ENCODE data around the gene FSIP1.

FSIP1 gene

DNA sequence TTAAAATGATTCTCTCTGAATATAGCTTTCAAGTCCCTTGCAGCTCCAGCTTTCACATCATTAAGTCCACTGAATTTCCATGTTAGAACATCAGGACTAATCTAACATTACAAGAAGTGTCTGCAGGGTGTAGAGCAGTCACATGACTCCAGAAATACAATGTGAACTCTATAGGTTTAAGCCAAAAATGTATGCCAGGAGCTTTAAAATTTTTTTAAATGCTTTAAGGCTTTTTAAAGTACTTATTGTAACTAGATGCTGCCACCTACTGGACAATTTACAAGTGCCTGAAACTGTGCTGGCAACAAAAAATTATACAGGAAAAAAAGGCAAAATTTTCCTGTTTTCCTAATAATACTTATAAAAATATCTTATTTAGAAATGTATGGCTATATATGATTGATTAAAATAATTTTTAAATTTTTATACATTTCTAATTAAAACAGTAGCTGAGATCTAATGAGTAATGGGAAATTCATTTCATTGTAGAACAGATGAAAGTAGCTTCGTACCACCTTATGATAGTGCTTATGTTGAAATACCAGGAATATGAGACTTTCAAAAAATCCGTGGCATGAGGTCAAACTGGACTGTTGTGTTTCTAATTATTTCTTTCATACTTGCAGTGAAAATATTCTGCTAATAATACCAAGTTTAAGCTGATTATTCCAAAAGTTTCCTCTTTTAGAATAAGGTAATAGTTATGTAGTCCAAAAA lies 25.7 kb downstream of the FSIP1 start:
- DNase-seq (ENCODE audit: low read depth in 2 of 2): no peak

DNA sequence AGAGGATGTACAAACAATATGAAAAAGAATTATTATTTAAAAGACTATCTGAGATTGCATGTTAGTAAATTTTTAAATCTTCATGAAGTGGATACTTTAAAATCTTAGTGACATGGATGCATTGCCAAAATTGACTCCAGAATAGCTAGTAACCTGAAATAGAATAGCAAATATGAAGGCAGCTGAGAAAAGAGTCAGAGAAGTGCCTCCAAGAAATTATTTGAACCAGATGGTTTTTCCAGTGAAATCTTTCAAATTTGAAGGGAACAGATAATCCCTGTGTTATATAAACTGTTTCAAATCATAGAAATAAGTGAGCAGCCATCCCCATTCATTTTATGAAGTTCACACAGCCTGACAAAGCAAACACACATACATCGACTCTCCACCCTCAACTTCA lies 29.6 kb downstream of the FSIP1 start:
- no peak for DNase-seq (ENCODE audit: low read depth in 2 of 2)

DNA sequence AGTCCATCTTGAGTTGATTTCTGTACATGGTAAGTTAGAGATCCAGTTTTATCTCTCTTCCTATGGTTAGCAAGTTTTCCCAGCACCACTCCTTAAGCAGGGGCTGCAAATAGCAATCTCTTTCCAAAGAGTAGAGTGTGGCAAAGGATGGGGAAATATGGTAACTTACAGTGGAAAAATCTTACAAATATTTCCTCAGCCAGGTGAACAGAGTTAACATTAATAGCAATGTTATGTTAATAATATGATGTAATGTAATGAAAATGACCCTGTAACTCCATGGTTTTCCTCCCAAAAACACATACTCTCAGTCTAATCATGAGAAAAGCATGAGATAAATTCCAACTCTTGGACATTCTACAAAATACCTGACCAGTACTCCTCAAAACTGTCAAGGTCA lies 30.4 kb downstream of the FSIP1 start:
- no peak for DNase-seq (ENCODE audit: low read depth in 2 of 2)

DNA sequence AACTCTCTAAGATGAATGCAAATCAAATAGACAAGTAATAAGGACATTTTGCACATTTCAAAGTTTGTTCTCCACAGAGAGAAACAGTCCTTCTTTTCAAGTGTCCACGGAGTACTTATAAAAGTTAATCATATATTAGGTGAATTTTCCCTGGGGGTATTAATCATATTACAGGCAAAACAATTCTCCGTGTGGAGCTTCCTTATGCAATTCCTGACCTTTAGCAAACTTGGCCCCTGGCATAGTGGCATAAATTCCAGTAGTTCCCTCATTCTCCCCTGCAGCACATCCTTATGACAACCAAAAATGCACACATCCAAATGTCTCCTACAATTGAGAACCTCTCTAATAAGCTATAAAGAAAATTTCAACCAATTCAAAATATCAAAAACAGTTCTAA lies 34.4 kb downstream of the FSIP1 start:
- no peak for DNase-seq (ENCODE audit: low read depth in 2 of 2)

DNA sequence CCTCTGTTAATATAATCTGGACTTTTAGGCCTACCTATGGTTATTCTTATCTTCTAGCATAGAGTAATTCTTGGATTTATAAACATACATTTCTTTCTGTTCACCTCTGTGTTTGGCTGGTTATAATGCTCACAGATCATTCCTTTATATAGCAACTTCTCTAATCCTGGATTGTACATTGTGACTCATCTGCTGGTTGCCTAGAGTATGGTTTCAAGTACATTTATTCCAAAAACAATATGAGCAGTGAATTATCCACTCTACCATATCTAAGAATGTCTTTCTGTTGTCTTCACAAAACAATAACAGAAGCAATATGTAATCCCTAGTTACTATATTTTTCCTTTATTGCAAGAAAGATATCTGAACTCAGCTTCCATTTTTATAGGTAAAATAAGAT lies 35.3 kb downstream of the FSIP1 start:
- DNase-seq (ENCODE audit: low read depth in 2 of 2): no peak

DNA sequence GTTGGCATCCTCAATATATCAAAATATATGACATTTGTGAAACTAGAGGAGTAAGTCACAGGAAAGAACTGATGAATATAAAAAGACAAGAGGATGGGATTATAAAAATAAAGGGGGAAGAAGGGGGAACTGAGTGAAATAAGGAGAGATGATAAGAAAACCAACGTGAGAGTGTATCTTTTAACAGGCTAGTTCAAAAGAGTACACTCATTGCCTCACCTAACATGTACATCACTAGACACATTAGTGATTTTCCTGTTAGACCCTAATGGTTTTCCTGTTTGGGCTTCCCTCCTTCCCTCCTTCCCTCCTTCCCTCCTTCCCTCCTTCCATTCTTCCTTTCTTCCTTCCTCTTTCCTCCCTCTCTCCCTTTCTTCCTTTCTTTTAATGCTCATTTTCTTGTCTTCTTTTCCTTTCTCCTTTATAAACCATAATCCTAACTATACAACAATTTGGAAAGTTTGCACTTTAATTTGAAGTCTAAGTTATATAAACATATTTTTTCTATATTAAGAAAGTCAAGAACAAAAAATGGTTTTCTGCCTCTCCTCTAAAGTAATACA lies 35.8 kb downstream of the FSIP1 start:
- no peak for DNase-seq (ENCODE audit: low read depth in 2 of 2)

DNA sequence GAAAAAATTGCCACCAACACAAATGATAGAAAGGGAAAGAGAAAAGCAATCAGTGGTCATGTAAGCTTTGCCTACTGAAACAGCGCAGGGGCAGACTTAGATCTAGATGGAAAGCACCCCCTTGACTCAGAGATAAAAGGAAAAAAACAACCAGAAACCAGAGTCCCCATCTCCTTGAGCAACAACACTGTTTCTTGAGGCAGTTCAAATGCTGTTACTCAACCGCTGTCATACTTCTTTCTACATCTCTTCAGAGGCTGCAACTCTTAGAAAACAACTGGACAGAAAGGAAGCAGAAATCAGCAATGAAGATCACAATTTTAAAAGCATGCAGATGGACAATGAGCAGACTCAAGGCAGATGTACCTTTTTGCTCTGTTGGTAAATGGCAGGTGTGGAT lies 36.5 kb downstream of the FSIP1 start:
- no peak for DNase-seq (ENCODE audit: low read depth in 2 of 2)

DNA sequence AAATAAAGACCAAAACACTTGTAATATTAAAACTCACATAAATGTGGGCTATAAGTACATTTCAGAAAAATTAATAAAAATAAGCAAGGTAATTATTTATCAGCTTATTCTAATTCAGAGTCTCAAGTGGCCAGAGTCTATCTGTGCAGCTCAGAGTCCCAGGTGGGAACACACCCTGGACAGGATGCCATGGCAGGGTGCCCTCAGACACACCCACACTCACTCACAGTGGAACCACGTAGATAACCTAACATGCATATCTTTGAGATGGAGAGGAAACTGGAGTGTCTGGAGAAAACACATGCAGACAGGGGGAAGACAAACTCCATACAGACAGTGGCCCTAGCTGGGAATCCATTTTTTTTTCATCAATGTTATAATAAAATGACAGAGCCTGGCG lies 37.2 kb downstream of the FSIP1 start:
- no peak for DNase-seq (ENCODE audit: low read depth in 2 of 2)

DNA sequence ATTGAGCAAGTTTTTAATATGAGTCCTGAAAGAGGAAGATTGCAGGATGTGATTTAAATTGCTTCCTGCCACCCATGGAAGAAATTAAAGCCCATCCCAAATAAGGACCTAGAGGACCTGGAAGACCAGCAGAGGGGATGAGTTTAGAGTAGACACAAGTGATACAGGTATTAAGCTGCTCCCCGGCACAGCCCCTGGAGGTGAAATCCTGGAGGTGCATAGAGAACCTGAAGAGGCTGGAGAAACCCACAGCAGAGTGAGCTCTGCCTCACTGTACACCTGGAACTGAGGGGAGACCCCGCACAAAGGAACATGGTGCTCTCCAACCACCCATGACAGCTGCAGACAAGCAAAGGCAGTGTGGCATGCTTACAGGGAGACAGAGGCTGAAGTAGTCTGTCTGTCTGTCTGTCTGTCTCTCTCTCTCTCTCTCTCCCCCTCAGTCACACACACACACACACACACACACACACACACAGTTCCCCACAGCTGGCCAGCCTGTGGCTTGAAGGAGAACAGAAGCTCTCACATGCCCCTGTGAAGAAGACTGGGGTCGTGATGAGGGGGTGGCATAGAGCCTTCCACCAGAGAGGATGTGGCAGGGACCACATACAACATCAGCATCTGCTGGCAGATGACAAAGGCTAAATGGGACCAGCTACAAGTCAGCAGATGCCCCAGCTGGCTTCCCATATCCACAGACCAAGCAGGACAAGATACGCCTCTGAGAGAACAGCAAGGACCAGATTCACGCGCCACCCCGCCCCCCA lies 38.1 kb downstream of the FSIP1 start:
- DNase-seq (ENCODE audit: low read depth in 2 of 2): no peak

DNA sequence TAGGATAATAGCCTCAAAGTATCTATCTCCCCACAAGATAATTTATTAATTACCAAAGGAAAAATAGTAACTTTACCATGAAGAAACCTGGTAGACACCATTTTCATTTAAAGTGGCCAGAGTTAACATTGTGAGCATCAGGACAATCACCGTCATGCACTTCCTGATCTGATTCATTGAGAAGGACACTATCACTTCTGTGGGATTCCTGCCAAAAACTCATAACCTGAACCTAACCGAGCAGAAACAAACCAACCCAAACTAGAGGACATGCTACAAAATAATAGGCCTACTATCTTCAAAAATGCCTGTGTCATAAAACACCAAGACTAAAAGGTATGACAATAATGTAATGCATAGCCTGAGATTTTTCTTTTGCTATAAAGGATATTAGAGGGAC lies 39.0 kb downstream of the FSIP1 start:
- no peak for DNase-seq (ENCODE audit: low read depth in 2 of 2)

DNA sequence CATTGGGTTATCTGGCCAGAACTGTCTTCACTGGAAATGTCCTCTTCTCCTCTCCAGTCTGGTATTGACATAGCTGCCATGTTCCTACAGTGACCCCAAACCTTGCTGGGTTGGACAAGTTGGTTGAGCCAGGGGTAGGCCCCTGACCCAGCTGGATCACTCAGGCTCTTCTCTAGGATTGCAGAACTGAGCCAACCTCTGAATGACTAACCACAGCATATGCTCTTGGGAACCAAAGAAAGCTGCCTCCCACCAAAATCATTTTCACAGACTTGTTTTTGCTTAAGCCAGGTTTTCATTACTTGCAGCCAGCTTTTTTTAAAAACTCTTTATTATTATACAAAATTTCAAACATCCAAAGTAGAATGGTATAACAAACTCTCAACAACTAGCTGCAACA lies 41.4 kb downstream of the FSIP1 start:
- no peak for DNase-seq (ENCODE audit: low read depth in 2 of 2)

DNA sequence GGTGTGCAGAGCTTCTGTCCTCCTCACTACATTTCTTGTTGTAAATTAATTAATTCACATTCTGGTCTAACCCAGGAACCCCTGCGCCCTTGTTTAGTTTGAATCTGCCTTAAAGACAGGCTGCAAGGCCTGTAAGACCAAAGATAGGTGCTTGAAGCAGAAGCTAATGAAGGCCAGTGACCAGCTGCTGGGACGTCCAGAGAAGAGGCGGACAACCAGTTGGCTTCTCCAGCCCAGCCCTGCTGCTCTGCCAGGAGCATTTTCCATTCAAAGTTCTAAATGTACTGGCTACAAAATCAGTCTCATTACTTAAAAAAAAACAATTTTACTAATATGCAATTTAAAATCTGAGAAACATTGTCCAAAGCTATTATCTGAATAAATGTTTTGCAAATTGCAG lies 43.6 kb downstream of the FSIP1 start:
- no peak for DNase-seq (ENCODE audit: low read depth in 2 of 2)

DNA sequence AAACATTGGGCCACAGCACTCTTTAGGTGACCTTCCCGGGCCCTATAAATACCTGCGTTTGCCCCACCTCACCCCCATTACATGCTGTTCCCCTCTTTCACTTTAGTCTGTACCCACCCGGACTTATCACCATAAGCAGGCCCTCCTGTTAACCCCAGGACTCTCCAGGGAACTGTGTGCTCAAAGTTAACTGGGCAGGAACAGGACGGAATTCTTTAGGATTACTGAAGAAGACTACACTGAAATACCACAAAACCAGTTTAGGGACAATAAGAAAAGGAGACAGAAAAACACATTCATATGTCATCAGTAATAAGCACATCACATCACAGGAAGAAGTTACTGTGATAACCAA lies 45.5 kb downstream of the FSIP1 start:
- no peak for DNase-seq (ENCODE audit: low read depth in 2 of 2)

DNA sequence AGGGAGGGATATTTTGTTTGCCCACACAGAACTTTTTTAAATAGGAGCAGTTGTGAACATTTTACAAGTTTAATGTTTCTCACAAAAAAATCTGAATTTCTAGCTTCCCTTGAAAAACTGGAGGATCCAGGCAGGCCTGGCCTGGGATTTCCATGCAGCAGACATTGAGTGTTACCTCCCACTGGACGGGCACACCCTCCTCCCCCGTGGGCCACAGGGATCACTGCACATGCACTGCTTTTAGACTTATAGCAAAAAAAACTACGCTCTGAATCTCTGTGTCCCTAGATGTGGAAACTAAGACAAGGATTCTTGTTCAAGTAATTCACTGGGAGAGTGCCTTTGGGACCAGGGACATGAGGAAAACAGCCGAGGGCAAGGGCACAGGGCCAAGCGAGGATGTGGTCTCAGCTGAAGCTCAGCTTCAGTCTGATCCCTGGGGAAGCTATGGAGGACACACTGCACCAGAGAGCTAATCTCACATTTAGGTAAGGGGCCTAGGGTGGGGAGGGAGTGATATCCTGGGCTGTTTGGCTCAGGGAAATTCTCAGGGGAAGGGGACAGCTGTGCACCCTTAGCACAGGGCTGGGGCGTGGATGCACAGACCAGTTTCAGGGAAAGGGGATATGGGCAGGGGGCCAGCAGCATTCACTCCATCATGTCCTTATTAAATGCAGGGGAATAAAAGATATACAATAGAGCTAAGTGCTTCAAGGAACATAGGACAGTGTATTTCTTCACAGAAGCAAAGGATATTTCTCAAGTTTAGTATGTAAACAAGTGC lies 46.0 kb downstream of the FSIP1 start:
- DNase-seq (ENCODE audit: low read depth in 2 of 2): no peak

DNA sequence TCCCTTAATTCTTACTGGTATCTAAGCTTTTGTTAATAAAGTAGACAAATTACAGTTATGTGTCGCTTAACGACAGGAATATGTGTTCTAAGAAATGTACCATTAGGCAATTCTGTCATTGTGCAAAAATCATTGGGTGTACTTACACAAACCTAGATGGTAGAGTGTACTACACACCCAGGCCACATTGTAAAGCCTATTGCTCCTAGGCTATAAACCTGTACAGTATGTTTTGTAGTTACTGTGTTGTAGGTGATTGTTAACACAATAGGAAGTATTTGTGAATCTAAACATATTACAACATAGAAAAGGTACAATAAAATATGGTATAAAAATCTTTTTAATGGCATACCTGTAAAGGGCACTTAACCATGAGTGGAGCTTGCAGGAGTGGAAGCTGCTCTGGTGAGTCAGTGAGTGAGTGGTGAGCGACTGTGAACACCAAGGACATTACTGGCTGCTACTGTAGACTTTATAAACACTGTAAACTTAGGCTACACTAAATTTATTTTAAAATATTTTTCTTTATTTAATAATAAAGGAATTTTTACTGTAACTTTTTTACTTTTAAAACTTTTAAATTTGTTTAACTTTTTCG lies 47.4 kb downstream of the FSIP1 start:
- DNase-seq (ENCODE audit: low read depth in 2 of 2): no peak

DNA sequence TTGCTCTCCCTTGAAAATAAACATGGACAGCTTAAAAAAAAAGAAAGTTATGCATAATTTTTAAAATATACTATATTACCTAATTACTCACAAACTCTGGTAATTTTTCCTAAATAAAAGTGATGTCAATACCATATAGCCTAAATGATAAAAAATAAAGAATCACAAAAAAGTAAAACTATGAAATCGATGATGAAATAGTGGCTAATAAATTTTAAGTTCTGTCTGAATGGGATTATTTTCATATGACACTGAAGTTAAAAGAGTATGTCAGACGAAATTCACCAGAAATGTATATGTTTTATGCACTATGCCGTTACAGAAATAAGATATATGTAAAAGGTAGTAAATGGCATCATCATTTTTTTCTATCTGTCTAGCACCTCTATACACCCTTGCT lies 51.4 kb downstream of the FSIP1 start:
- DNase-seq (ENCODE audit: low read depth in 2 of 2): no peak

DNA sequence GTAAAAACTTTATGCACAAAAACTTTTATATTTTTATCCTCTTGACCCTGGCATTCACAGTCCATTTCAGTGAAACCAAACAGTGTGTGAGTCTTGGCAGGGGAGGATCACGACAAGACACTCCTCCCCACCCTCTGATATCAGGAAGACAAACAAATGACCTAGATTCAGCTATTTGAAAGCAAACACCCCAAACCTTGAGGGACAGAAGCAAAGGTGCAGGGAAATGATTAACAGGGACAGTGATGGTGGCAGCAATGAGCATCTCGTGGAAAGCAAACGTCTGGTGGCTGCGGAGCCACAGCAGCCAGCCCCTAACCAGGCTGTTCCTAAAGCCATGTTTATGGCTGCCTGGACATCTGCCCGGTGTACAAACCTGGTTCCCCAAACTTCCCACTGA lies 52.1 kb downstream of the FSIP1 start:
- no peak for DNase-seq (ENCODE audit: low read depth in 2 of 2)

DNA sequence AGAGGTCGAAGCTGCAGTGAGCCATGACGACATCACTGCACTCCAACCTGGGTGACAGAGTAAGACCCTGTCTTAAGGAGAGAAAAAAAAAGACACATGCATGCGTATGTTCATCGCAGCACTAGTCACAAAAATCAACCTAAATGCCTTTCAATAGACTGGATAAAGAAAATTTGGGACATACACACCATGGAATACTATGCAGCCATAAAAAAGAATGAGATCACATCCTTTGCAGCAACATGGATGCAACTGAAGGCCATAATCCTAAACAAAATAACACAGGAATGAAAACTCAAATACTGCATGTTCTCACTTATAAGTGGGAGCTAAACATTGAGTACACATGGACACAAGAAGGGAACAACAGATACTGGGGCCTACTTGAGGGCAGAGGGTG lies 53.1 kb downstream of the FSIP1 start:
- DNase-seq (ENCODE audit: low read depth in 2 of 2): no peak

DNA sequence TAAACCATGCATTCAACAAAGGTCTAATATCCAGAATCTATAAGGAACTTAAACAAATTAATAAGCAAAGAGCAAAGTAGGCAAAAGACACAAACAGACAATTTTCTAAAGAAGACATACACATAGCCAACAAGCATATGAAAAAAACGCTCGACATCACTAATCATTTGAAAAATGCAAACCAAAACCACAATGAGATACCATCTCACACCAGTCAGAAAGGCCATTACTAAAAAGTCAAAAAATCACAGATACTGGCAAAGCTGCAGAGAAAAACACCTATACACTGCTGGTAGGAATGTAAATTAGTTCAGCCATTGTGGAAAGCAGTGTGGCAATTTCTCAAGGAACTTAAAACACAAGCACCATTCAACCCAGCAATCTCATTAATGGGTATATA lies 53.8 kb downstream of the FSIP1 start:
- no peak for DNase-seq (ENCODE audit: low read depth in 2 of 2)

DNA sequence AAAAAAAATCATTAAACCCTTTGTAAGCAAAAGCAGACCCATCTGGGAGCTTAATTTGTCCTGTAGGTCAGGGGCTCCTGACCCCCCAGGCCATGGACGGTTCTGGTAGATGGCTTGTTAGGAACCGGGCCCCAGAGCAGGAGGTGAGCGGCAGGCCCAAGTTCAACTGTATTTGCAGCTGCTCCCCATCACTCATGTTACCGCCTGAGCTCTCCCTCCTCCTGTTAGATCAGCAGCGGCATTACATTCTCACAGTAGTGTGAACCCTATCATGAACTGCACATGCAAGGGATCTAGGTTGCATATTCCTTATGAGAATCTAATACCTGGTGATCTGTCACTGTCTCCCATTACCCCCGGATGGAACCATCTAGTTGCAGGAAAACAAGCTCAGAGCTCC lies 60.7 kb downstream of the FSIP1 start:
- DNase-seq (ENCODE audit: low read depth in 2 of 2): no peak

DNA sequence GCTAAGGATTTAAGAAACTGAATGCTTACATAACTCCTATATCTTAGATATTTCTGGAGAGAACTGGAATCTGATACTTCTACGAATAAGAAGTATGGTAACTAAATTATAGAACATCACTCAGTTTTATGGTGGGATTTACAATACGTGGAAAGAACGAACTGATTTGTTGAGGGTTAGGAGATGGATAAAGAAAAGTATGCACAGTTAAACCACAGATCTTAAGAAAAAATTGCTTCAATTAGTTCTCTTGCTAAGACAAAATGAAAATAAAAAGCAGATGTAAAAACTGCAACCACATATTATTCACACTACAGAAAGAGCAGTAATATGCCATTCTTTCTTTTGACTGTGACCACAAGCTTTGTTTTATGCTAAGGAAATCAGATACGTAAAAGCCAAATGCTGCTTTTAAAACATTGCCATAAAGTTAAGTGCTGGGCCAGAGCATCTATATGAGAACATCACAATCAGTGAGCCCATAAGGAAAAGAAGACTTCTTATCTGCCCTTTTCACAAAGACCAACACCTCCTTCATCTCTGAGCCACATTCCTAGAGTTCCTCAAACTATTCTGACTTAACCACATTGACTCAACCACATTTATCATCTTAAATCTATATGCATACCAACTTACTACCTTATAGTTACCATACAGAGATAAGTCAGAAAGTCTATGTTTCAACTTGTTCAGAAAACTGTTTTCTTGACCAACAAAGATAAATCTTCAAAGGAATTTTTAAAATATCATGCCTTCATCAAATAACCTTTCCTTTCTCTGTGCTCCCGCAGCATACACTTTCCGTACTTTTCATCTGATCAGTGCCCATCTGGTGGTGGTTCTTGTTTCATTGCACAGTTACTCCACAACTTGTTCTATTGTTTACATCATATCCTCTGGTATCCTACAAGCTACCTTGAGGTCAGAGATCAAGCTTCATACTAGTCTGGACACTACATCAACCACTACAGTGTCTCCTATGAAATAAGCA lies 61.7 kb downstream of the FSIP1 start:
- DNase-seq (ENCODE audit: low read depth in 2 of 2): no peak

All from stimulated activated CD4-positive, alpha-beta T cell treated with anti-CD3 and anti-CD28 coated beads, Interleukin-4, amount 100 ng/mL, for 48 hours (primary cell).